ENCODE results near the gene NEU4.
A peak's percentile ranks its signal among the peaks of the same experiment; 100 is the strongest.

The NEU4 gene

GRCh38 chr2:241853651-241854341 is 44.8 kb downstream of the NEU4 start:
- no peak overlapping the region for H3K4me3 Mint-ChIP-seq
- H3K27me3 Mint-ChIP-seq (ENCODE audit: low read depth), result no peaks in the 10 kb centered on the region
- H3K9me3 Mint-ChIP-seq, result no peaks in the 10 kb centered on the region
- peaks cover 6% of the 10 kb centered on the region for H3K4me1 Mint-ChIP-seq (ENCODE audit: low read depth)
- H3K36me3 Mint-ChIP-seq (ENCODE audit: low read depth), result no peaks in the 10 kb centered on the region
- no peak overlapping the region for H3K27ac Mint-ChIP-seq

- no peak overlapping the region for H3K27ac Mint-ChIP-seq
- H3K9me3 Mint-ChIP-seq, result no peaks in the 10 kb centered on the region
- H3K36me3 Mint-ChIP-seq (ENCODE audit: low read depth), result no peaks in the 10 kb centered on the region
- H3K4me1 Mint-ChIP-seq (ENCODE audit: low read depth), result peaks cover 7% of the 10 kb centered on the region
- H3K4me3 Mint-ChIP-seq, result no peak overlapping the region
- no peaks in the 10 kb centered on the region for H3K27me3 Mint-ChIP-seq (ENCODE audit: low read depth)
These were observed 45.6 kb downstream of the NEU4 start for GRCh38 chr2:241854342-241855244.

GRCh38 chr2:241855245-241855887 is 46.4 kb downstream of the NEU4 start:
- Mint-ChIP-seq H3K9me3 (no peaks in the 10 kb centered on the region), H3K4me1 (ENCODE audit: low read depth) (peaks cover 10% of the 10 kb centered on the region), H3K4me3 (no peak overlapping the region), H3K36me3 (ENCODE audit: low read depth) (no peaks in the 10 kb centered on the region), H3K27me3 (ENCODE audit: low read depth) (no peaks in the 10 kb centered on the region), H3K27ac (no peak overlapping the region)

- no peaks in the 10 kb centered on the region for H3K36me3 Mint-ChIP-seq (ENCODE audit: low read depth)
- no peak overlapping the region for H3K4me3 Mint-ChIP-seq
- no peaks in the 10 kb centered on the region for H3K9me3 Mint-ChIP-seq
- H3K27me3 Mint-ChIP-seq (ENCODE audit: low read depth), result no peaks in the 10 kb centered on the region
- H3K27ac Mint-ChIP-seq, result no peak overlapping the region
- H3K4me1 Mint-ChIP-seq (ENCODE audit: low read depth), result peaks cover 13% of the 10 kb centered on the region
These were observed 47.0 kb downstream of the NEU4 start for GRCh38 chr2:241855888-241856422.

- H3K36me3 Mint-ChIP-seq (ENCODE audit: low read depth), result peaks cover 1% of the 10 kb centered on the region
- H3K9me3 Mint-ChIP-seq, result no peaks in the 10 kb centered on the region
- no peaks in the 10 kb centered on the region for H3K27me3 Mint-ChIP-seq (ENCODE audit: low read depth)
- H3K4me1 Mint-ChIP-seq (ENCODE audit: low read depth), result peaks cover 23% of the 10 kb centered on the region
- no peak overlapping the region for H3K27ac Mint-ChIP-seq
- H3K4me3 Mint-ChIP-seq, result peak overlapping the region; percentile 42
These were observed 48.1 kb downstream of the NEU4 start for GRCh38 chr2:241857041-241857541.

- H3K36me3 Mint-ChIP-seq (ENCODE audit: low read depth), result peaks cover 1% of the 10 kb centered on the region
- H3K9me3 Mint-ChIP-seq, result no peaks in the 10 kb centered on the region
- H3K4me1 Mint-ChIP-seq (ENCODE audit: low read depth), result peaks cover 23% of the 10 kb centered on the region
- no peaks in the 10 kb centered on the region for H3K27me3 Mint-ChIP-seq (ENCODE audit: low read depth)
- H3K4me3 Mint-ChIP-seq, result peak overlapping the region; percentile 78
- H3K27ac Mint-ChIP-seq, result peak overlapping the region; percentile 55
These were observed 48.7 kb downstream of the NEU4 start for GRCh38 chr2:241857572-241858121.

GRCh38 chr2:241858206-241859016 is 49.4 kb downstream of the NEU4 start, which contains the start of gene PDCD1:
TSS of gene PDCD1 (minus strand) at chr2:241858894. CDS start at chr2:241858838, 56 bp downstream.
- Mint-ChIP-seq H3K4me3 (peak within 1 kb of the TSS; percentile 80), H3K36me3 (ENCODE audit: low read depth) (peaks cover 1% of the 10 kb centered on the region), H3K27me3 (ENCODE audit: low read depth) (no peaks in the 10 kb centered on the region), H3K9me3 (no peaks in the 10 kb centered on the region), H3K4me1 (ENCODE audit: low read depth) (peaks cover 28% of the 10 kb centered on the region), H3K27ac (peak within 1 kb of the TSS; percentile 92)

- H3K9me3 Mint-ChIP-seq, result peaks cover 1% of the 10 kb centered on the region
- H3K36me3 Mint-ChIP-seq (ENCODE audit: low read depth), result peaks cover 2% of the 10 kb centered on the region
- H3K4me3 Mint-ChIP-seq, result no peak overlapping the region
- no peak overlapping the region for H3K27ac Mint-ChIP-seq
- H3K4me1 Mint-ChIP-seq (ENCODE audit: low read depth), result peaks cover 29% of the 10 kb centered on the region
- peaks cover 1% of the 10 kb centered on the region for H3K27me3 Mint-ChIP-seq (ENCODE audit: low read depth)
These were observed 50.0 kb downstream of the NEU4 start for GRCh38 chr2:241859017-241859435.

- H3K27me3 Mint-ChIP-seq (ENCODE audit: low read depth), result peaks cover 7% of the 10 kb centered on the region
- H3K36me3 Mint-ChIP-seq (ENCODE audit: low read depth), result peaks cover 4% of the 10 kb centered on the region
- peaks cover 34% of the 10 kb centered on the region for H3K4me1 Mint-ChIP-seq (ENCODE audit: low read depth)
- peak overlapping the region; percentile 92 for H3K27ac Mint-ChIP-seq
- H3K9me3 Mint-ChIP-seq, result peaks cover 6% of the 10 kb centered on the region
- peak overlapping the region; percentile 80 for H3K4me3 Mint-ChIP-seq
These were observed 50.6 kb downstream of the NEU4 start for GRCh38 chr2:241859436-241860183.

GRCh38 chr2:241860184-241861078 is 51.4 kb downstream of the NEU4 start:
- H3K9me3 Mint-ChIP-seq, result peaks cover 6% of the 10 kb centered on the region
- peaks cover 4% of the 10 kb centered on the region for H3K36me3 Mint-ChIP-seq (ENCODE audit: low read depth)
- peak overlapping the region; percentile 5 for H3K4me3 Mint-ChIP-seq
- peaks cover 9% of the 10 kb centered on the region for H3K27me3 Mint-ChIP-seq (ENCODE audit: low read depth)
- H3K4me1 Mint-ChIP-seq (ENCODE audit: low read depth), result peaks cover 39% of the 10 kb centered on the region
- peak overlapping the region; percentile 20 for H3K27ac Mint-ChIP-seq

GRCh38 chr2:241861264-241861663 is 52.3 kb downstream of the NEU4 start:
- H3K27me3 Mint-ChIP-seq (ENCODE audit: low read depth), result peaks cover 15% of the 10 kb centered on the region
- H3K27ac Mint-ChIP-seq, result peak overlapping the region; percentile 56
- peak overlapping the region; percentile 15 for H3K4me3 Mint-ChIP-seq
- H3K4me1 Mint-ChIP-seq (ENCODE audit: low read depth), result peaks cover 43% of the 10 kb centered on the region
- H3K36me3 Mint-ChIP-seq (ENCODE audit: low read depth), result peaks cover 4% of the 10 kb centered on the region
- peaks cover 6% of the 10 kb centered on the region for H3K9me3 Mint-ChIP-seq

- Mint-ChIP-seq H3K9me3 (peaks cover 6% of the 10 kb centered on the region), H3K36me3 (ENCODE audit: low read depth) (peaks cover 4% of the 10 kb centered on the region), H3K27me3 (ENCODE audit: low read depth) (peaks cover 15% of the 10 kb centered on the region), H3K4me1 (ENCODE audit: low read depth) (peaks cover 41% of the 10 kb centered on the region), H3K4me3 (no peak overlapping the region), H3K27ac (no peak overlapping the region)
These were observed 53.1 kb downstream of the NEU4 start for GRCh38 chr2:241862093-241862492.
